Right renal cortex interstitium (tissue), 3 donors: ENCODE results near the gene RNF4. TPM values are rescaled to one million over a fixed set of nuclear protein-coding genes. Genes with fewer than 3 reads are reported as not detected.

ENCODE experiments used
- polyA plus RNA-seq, 3 donors: library from polyadenylated mRNA; unstranded; fragments of 120-200 nt; gene quantifications; one replicate each; pipeline ENCODE4 v1.2.1, GENCODE V29; 2013; ENCODE audit not compliant: insufficient read length in 3 of 3

RNF4 gene
- polyA plus RNA-seq, 3 donors = 61.3 to 68.2 (median 67.4) TPM

Other genes starting within 250 kb of the RNF4 start
- gene HAUS3, start 227.0 kb upstream of the RNF4 start, polyA plus RNA-seq = 10 to 100 TPM; 17.0 to 21.1 (median 19.7) TPM
- 1 to 10 TPM; 2.5 to 3.3 (median 2.8) TPM for gene POLN, start 227.0 kb upstream of the RNF4 start, polyA plus RNA-seq
- 10 to 100 TPM; 46.4 to 46.8 (median 46.7) TPM for gene MXD4, start 207.0 kb upstream of the RNF4 start, polyA plus RNA-seq
- 1 to 10 TPM; 1.7 to 1.8 (median 1.8) TPM for gene ZFYVE28, start 50.5 kb upstream of the RNF4 start, polyA plus RNA-seq
- under 1 TPM; 0.55 to 0.69 (median 0.57) TPM for gene CFAP99, start 50.2 kb upstream of the RNF4 start, polyA plus RNA-seq
- gene FAM193A, start 67.5 kb downstream of the RNF4 start, polyA plus RNA-seq = 10 to 100 TPM; 23.3 to 25.7 (median 23.7) TPM